Heart right ventricle (tissue), 16 donors: ENCODE measurements around the gene LRPPRC. TPM values are rescaled to one million over a fixed set of nuclear protein-coding genes. Genes with fewer than 3 reads are reported as not detected.

Source experiments
- ATAC-seq, 8 donors: fragments of 200-7000 bp; cut with Tn5 transposase; one replicate each; pipeline ENCODE4 v1.9.1; 2020; ENCODE audit warnings: mild to moderate bottlenecking in 8 of 8, moderate library complexity in 8 of 8, moderate number of reproducible peaks in 1 of 8
- DNase-seq, 2 donors: peaks; one replicate each; pipeline ENCODE4 v3.0.0-alpha.2; 2020
- H3K27ac ChIP-seq, 10 donors: fragments of 200-600 bp; sonication (generic) in 2 of 10; one replicate each; pipeline versions ENCODE4 v1.5.0 to v1.8.0; 2020 to 2022; ENCODE audit warnings: mild to moderate bottlenecking in 3 of 10
- H3K27me3 ChIP-seq, 7 donors: fragments of 200-600 bp; one replicate each; pipeline ENCODE4 v1.8.0; 2021 to 2022; ENCODE audit warnings: mild to moderate bottlenecking in 2 of 7
- H3K36me3 ChIP-seq, 9 donors: fragments of 200-600 bp; sonication (generic) in 1 of 9; one replicate each; pipeline versions ENCODE4 v1.5.0 to v1.8.0; 2020 to 2022; ENCODE audit warnings: mild to moderate bottlenecking in 2 of 9
- H3K4me1 ChIP-seq, 9 donors: fragments of 200-600 bp; sonication (generic) in 1 of 9; one replicate each; pipeline versions ENCODE4 v1.5.0 to v1.8.0; 2020 to 2022; ENCODE audit warnings: mild to moderate bottlenecking in 4 of 9
- H3K4me3 ChIP-seq, 10 donors: fragments of 200-600 bp; sonication (generic) in 2 of 10; one replicate each; pipeline versions ENCODE4 v1.5.0 to v1.8.0; 2020 to 2022; ENCODE audit warnings: mild to moderate bottlenecking in 7 of 10, moderate library complexity in 2 of 10
- H3K9me3 ChIP-seq, 11 donors: fragments of 200-600 bp in 10 of 11; sonication (generic) in 2 of 11; one replicate each; pipeline versions ENCODE4 v1.5.0 to v1.8.0; 2013 to 2022; ENCODE audit warnings: mild to moderate bottlenecking in 2 of 11, control low read depth in 1 of 11, moderate library complexity in 1 of 11
- CTCF ChIP-seq, 9 donors: fragments of 200-600 bp; sonication (generic) in 2 of 9; IDR thresholded peaks; one replicate each; pipeline versions ENCODE4 v1.5.0 to v1.8.0; 2021 to 2022; ENCODE audit warnings: antibody characterized with exemption in 9 of 9, mild to moderate bottlenecking in 5 of 9, moderate library complexity in 1 of 9
- WGBS, 2 donors: extraction: QIAGEN DNeasy Blood & Tissue Kit; methylation state at CpG; one replicate each; pipeline ENCODE4 v1.1.7; 2013; ENCODE audit warnings: inconsistent platforms in 1 of 2; 5-methylcytosine and 5-hydroxymethylcytosine counted together
- intact Hi-C, 10 donors: fragments of 100-400 bp; cut with DNase I; formaldehyde crosslinking; loops; one replicate each; pipeline versions ENCODE4 v1.11.1 to v1.14.2; 2022
- polyA plus RNA-seq, 2 donors: library from polyadenylated mRNA; stranded (reverse); fragments of 200-250 nt; gene quantifications; one replicate each; pipeline ENCODE4 v1.2.3, GENCODE V29; 2013
- total RNA-seq, 10 donors: library from RNA; stranded (reverse); fragmentation: NEBNext Ultra II Directional in 3 of 10; extraction: Animal tissue kit (Norgen Biotek cat#: 25700) in 3 of 10; gene quantifications; one replicate each; pipeline versions ENCODE4 v1.2.1 to v1.2.4, GENCODE V29; 2021 to 2023
- donor health status: Arrhythmogenic right ventricular cardiomyopathy.
- donor health status: ischemic (EF 13 %, LVEDD 7.1; RV severe dilation, severe dysfunction).
- donor health status: healthy with polysubstance abuse.
- donor health status: DM: no; HTN: yes; CAD: no.
- donor health status: DM: no; HTN: no; CAD: no.
- donor health status: ischemic (EF 25% LVEDD 6.9; RV normal size, moderate dysfunction).
- donor health status: ischemic (EF 25% LVEDD 5.7; RV mildly dilated, moderate dysfunction).
- donor health status: healthy.
- donor health status: DM: yes; HTN: yes; CAD: no.
- donor health status: Ischemic cardiomyopathy.
- donor health status: ischemic (EF 35%, LVEDD 5.7; RV mildly dilated, moderate dysfunction).
- donor health status: nonischemic (EF 11% LVEDD 7.7; RV severe dilation, severe dysfunction).
- donor health status: DM: yes; HTN: yes; CAD: no.
- donor health status: PGD.
- donor health status: ischemic (EF 29% LVEDD 5.4; RV normal size, mild dysfunction).
- donor health status: nonischemic (EF 23%, LVEDD 6.1; RV moderate dilation, normal function).

Gene LRPPRC
- total and polyA plus RNA-seq, 12 donors: 26.1 to 123 (median 112) TPM

DNA sequence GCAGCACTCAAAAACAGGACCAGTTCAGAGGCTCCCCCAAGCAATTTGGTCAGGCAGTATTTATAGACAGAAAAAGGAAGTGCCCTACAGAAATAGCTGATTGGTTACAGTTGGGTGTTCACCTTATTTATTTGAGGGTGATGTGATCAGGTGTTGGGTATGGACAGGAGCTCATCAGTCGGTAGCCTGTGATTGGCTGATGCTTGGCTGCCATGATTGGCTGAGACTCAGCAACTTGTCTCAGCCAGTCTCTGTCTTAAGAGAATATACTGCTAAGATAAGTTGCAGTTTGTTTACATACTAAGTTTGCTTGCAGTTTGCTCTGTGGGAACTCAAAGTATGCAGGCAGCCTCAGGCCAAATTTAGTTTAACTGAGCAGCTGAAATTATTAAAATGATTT is 147.6 kb downstream of the LRPPRC start:
- 70 to 72% methylated on average over 1 of the region's 1 CpG for WGBS, 2 donors
- ATAC-seq (no peak), DNase-seq (no peak)
- intact Hi-C loops: no loop called here
- no peaks in the 10 kb centered on the region for H3K36me3 ChIP-seq
- H3K27ac ChIP-seq: no peak overlapping the region
- H3K9me3 ChIP-seq: no peaks in the 10 kb centered on the region
- peaks cover 0 to 38% (median 11%) of the 10 kb centered on the region in 7 donors for H3K27me3 ChIP-seq
- H3K4me3 ChIP-seq: no peak overlapping the region
- no peaks in the 10 kb centered on the region for H3K4me1 ChIP-seq
- no peak for TF ChIP-seq CTCF (IDR thresholded peaks at IDR 0.05)

GRCh38 chr2:43846140-43846793 is 149.5 kb downstream of the LRPPRC start:
- H3K27ac ChIP-seq: no peak overlapping the region
- H3K4me1 ChIP-seq: no peaks in the 10 kb centered on the region
- H3K9me3 ChIP-seq: no peaks in the 10 kb centered on the region
- no peaks in the 10 kb centered on the region for H3K36me3 ChIP-seq
- H3K27me3 ChIP-seq: peaks cover 0 to 21% (median 2%) of the 10 kb centered on the region in 7 donors
- WGBS, 2 donors: 85 to 89% methylated on average over 5 of the region's 5 CpGs
- no peak for ATAC-seq
- intact Hi-C loops: no loop called here
- no peak for TF ChIP-seq CTCF (IDR thresholded peaks at IDR 0.05)
- DNase-seq: no peak
- no peak overlapping the region for H3K4me3 ChIP-seq

DNA sequence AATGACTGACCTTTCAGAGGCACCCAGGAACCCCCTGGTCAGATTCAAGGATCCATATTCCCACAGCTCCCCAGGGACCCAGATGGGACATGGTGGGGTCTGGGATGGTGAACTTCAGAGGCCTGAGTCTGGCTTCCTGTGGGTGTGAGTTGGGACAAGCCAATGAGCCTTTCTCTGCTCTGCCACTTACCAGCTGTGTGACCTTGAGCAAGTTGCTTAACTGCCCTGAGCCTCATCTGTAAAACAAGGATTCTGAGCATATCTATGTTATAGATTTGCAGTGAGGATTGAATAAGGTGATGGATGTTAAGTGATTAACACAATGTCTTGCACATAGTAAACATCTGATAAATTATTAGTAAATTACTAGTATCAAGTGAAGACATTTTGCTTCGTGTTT is 150.6 kb downstream of the LRPPRC start:
- no peak for TF ChIP-seq CTCF (IDR thresholded peaks at IDR 0.05)
- ATAC-seq (no peak), DNase-seq (no peak)
- Histone ChIP-seq H3K4me1 (no peaks in the 10 kb centered on the region), H3K36me3 (no peaks in the 10 kb centered on the region), H3K4me3 (no peak overlapping the region), H3K27me3 (peaks cover 0 to 19% (median 0%) of the 10 kb centered on the region in 7 donors), H3K9me3 (no peaks in the 10 kb centered on the region), H3K27ac (no peak overlapping the region)
- intact Hi-C loops: no loop called here
- WGBS, 2 donors: 71 to 97% methylated on average over 1 of the region's 1 CpG

- DNase-seq: no peak
- no peak overlapping the region for H3K27ac ChIP-seq
- H3K27me3 ChIP-seq: peaks cover 0 to 9% (median 0%) of the 10 kb centered on the region in 7 donors
- no peaks in the 10 kb centered on the region for H3K36me3 ChIP-seq
- intact Hi-C loops: no loop called here
- no peak for TF ChIP-seq CTCF (IDR thresholded peaks at IDR 0.05)
- no peak for ATAC-seq
- H3K4me1 ChIP-seq: no peaks in the 10 kb centered on the region
- no peak overlapping the region for H3K4me3 ChIP-seq
- 86 to 88% methylated on average over 9 of the region's 9 CpGs for WGBS, 2 donors
- no peaks in the 10 kb centered on the region for H3K9me3 ChIP-seq
Observed at GRCh38 chr2:43842866-43843226, 152.9 kb downstream of the LRPPRC start.
